ENCODE measurements around the gene BEAN1.

- no peak for TF ChIP-seq CTCF (conservative IDR thresholded peaks at IDR 0.05)
- no peak for TF ChIP-seq EZH2 (IDR thresholded peaks at IDR 0.05; ENCODE audit: low read depth)
Observed at GRCh38 chr16:66521252-66521713, 94.2 kb downstream of the BEAN1 start.

Measured in PC-9 (cell line).